GM23338 (cell line): ENCODE data around the gene INO80B. TPM values are rescaled to one million over a fixed set of nuclear protein-coding genes. Genes with fewer than 3 reads are reported as not detected.

ENCODE experiments used
- ATAC-seq: fragments of 200-7000 bp; cut with Tn5 transposase; 3 replicates; pipeline ENCODE4 v1.9.1; 2020
- DNase-seq: peaks from one replicate; pipeline ENCODE4 v3.0.0-alpha.2; 2015; ENCODE audit warnings: low spot score
- H2AFZ ChIP-seq: fragments of 200-600 bp; sonication (generic); 2 replicates; pipeline ENCODE4 v1.8.0; 2016; ENCODE audit warnings: antibody characterized with exemption, mild to moderate bottlenecking, moderate library complexity
- H3F3A ChIP-seq: fragments of 200-600 bp; sonication (generic); replicated peaks from 2 replicates; pipeline ENCODE4 v1.8.0; 2017; ENCODE audit warnings: antibody characterized with exemption, mixed run types, low read depth
- H3K27ac ChIP-seq: fragments of 200-600 bp; sonication (generic); 2 replicates; pipeline ENCODE4 v1.6.1; 2016; ENCODE audit warnings: low read depth
- H3K27me3 ChIP-seq: fragments of 200-600 bp; sonication (generic); 2 replicates; pipeline ENCODE4 v1.8.0; 2016; ENCODE audit warnings: mild to moderate bottlenecking, mixed run types, moderate library complexity; ENCODE audit not compliant: insufficient read depth
- H3K36me3 ChIP-seq: fragments of 200-600 bp; sonication (generic); 2 replicates; pipeline ENCODE4 v1.8.0; 2016; ENCODE audit warnings: mild to moderate bottlenecking; ENCODE audit not compliant: insufficient read depth
- H3K4me1 ChIP-seq: fragments of 200-600 bp; sonication (generic); 2 replicates; pipeline ENCODE4 v1.8.0; 2016; ENCODE audit warnings: mild to moderate bottlenecking, moderate library complexity; ENCODE audit not compliant: insufficient read depth
- H3K4me2 ChIP-seq: fragments of 200-600 bp; sonication (generic); 2 replicates; pipeline ENCODE4 v1.7.1; 2017; ENCODE audit warnings: mixed run types
- H3K4me3 ChIP-seq: fragments of 200-600 bp; sonication (generic); 2 replicates; pipeline ENCODE4 v1.6.1; 2016; ENCODE audit warnings: mixed run types
- H3K79me2 ChIP-seq: fragments of 200-600 bp; sonication (generic); replicated peaks from 2 replicates; pipeline ENCODE4 v1.8.0; 2017; ENCODE audit warnings: mild to moderate bottlenecking; ENCODE audit not compliant: insufficient read depth
- H3K9me2 ChIP-seq: fragments of 200-600 bp; sonication (generic); 2 replicates; pipeline ENCODE4 v1.8.0; 2017; ENCODE audit not compliant: insufficient read depth
- H4K20me1 ChIP-seq: fragments of 200-600 bp; sonication (generic); replicated peaks from 2 replicates; pipeline ENCODE4 v1.8.0; 2017; ENCODE audit warnings: mild to moderate bottlenecking; ENCODE audit not compliant: insufficient read depth
- H3K27ac Mint-ChIP-seq: 2 replicates; pipeline ENCODE4 v1.8.0; 2020; ENCODE audit warnings: inconsistent platforms, mild to moderate bottlenecking, moderate library complexity, mixed read lengths
- H3K27me3 Mint-ChIP-seq: 3 replicates; pipeline ENCODE4 v1.8.0; 2022; ENCODE audit warnings: low read depth, mild to moderate bottlenecking, moderate library complexity, mixed read lengths, inconsistent platforms; ENCODE audit not compliant: insufficient read depth, poor library complexity
- H3K36me3 Mint-ChIP-seq: 3 replicates; pipeline ENCODE4 v1.8.0; 2021; ENCODE audit warnings: low read depth, mild to moderate bottlenecking, inconsistent platforms, moderate library complexity, mixed read lengths
- H3K4me1 Mint-ChIP-seq: 3 replicates; pipeline ENCODE4 v1.8.0; 2020; ENCODE audit warnings: mild to moderate bottlenecking, inconsistent platforms, mixed read lengths
- H3K4me3 Mint-ChIP-seq: 3 replicates; pipeline ENCODE4 v1.8.0; 2021; ENCODE audit warnings: moderate library complexity, mild to moderate bottlenecking, inconsistent platforms, mixed read lengths
- H3K9me3 Mint-ChIP-seq: 3 replicates; pipeline ENCODE4 v1.8.0; 2020; ENCODE audit warnings: moderate library complexity, mild to moderate bottlenecking, inconsistent platforms, mixed read lengths
- CREB1 ChIP-seq: fragments of 250-450 bp; sonication (Bioruptor Pico); IDR thresholded peaks from 2 replicates; pipeline ENCODE4 v1.5.0; 2020; ENCODE audit warnings: low read depth, mild to moderate bottlenecking, moderate library complexity
- ETS1 ChIP-seq: IDR thresholded peaks from 2 replicates; pipeline ENCODE4 v1.6.1; 2016; ENCODE audit warnings: antibody characterized with exemption
- EZH2 ChIP-seq: fragments of 200-600 bp; sonication (generic); IDR thresholded peaks from one replicate; pipeline ENCODE4 v1.8.0; 2017; ENCODE audit warnings: antibody characterized with exemption, mild to moderate bottlenecking, low read depth; ENCODE audit not compliant: unreplicated experiment
- EZH2phosphoT487 ChIP-seq: fragments of 200-600 bp; sonication (generic); IDR thresholded peaks from one replicate; pipeline ENCODE4 v1.8.1; 2018; ENCODE audit warnings: antibody characterized with exemption; ENCODE audit not compliant: unreplicated experiment
- JUNB ChIP-seq: IDR thresholded peaks from one replicate; pipeline ENCODE4 v1.6.1; 2016; ENCODE audit warnings: antibody characterized with exemption; ENCODE audit not compliant: unreplicated experiment
- NANOG ChIP-seq: IDR thresholded peaks from 2 replicates; pipeline ENCODE4 v1.6.1; 2016; ENCODE audit warnings: antibody characterized with exemption, borderline replicate concordance
- POLR2AphosphoS5 ChIP-seq: IDR thresholded peaks from 2 replicates; pipeline ENCODE4 v1.6.1; 2016; ENCODE audit warnings: antibody characterized with exemption, low read depth
- REST ChIP-seq: IDR thresholded peaks from one replicate; pipeline ENCODE4 v1.6.1; 2018; ENCODE audit warnings: antibody characterized with exemption; ENCODE audit not compliant: unreplicated experiment
- STAT1 ChIP-seq: IDR thresholded peaks from one replicate; pipeline ENCODE4 v1.6.1; 2016; ENCODE audit warnings: antibody characterized with exemption; ENCODE audit not compliant: unreplicated experiment
- ZNF114 ChIP-seq: fragments of 250-450 bp; sonication (Bioruptor Pico); IDR thresholded peaks from 2 replicates; pipeline ENCODE4 v1.5.0; 2020; ENCODE audit warnings: mild to moderate bottlenecking, moderate library complexity
- ZNF331 ChIP-seq: fragments of 250-450 bp; sonication (Bioruptor Pico); IDR thresholded peaks from 2 replicates; pipeline ENCODE4 v1.5.0; 2020; ENCODE audit warnings: low read depth, mild to moderate bottlenecking, moderate library complexity
- polyA plus RNA-seq: library from polyadenylated mRNA; unstranded; fragments of >200 nt; fragmentation: Nextera tagmentation; extraction: Ambion mirVana; gene quantifications from 2 replicates; pipeline ENCODE4 v1.2.1, GENCODE V29; 2016
- total RNA-seq: library from RNA; depleted of rRNA; stranded (reverse); fragments of >200 nt; shearing (Covaris generic); gene quantifications from 2 replicates; pipeline ENCODE4 v1.2.3, GENCODE V29; 2014
- TF ChIP-seq, protein P1 (sequence below): fragments of 250-450 bp; sonication (Bioruptor Pico); IDR thresholded peaks from 2 replicates; pipeline ENCODE4 v1.5.0; 2020; ENCODE audit warnings: mild to moderate bottlenecking, moderate library complexity
- TF ChIP-seq, protein P2 (sequence below), 2 experiments: fragments of 200-600 bp in 1 of 2; sonication (generic) in 1 of 2; conservative IDR thresholded peaks; 2 replicates each; pipeline versions ENCODE4 v1.5.1 to v1.6.1; 2016 to 2017; ENCODE audit warnings: antibody characterized with exemption in 2 of 2, low read depth in 2 of 2, mild to moderate bottlenecking in 2 of 2, moderate library complexity in 1 of 2

Gene INO80B
- total and polyA plus RNA-seq, 2 experiments from 2014 or later = 5.1 to 21.8 TPM

DNA sequence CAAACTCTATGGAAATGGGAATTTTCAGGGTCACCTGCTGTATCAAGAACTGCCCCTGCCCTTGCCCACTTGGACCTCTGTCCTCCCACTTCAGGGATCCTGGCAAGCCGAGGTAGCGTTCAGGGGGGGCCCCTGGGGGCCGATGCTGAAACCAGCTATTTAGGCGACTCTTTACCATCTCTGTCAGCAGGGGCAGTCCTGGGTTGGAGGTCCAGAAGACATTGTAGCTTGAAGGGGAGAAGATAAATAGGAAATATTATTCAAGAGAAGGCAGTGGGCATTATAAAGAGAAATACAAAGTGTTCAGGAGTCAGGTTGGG, 7.9 kb downstream of the INO80B start:
- H3K27ac Mint-ChIP-seq = no peak overlapping the region
- TF ChIP-seq CREB1 (CRISPR knock-in tag) (no peak), ZNF331 (CRISPR knock-in tag) (no peak), NANOG (no peak), REST (no peak), EZH2phosphoT487 (no peak), EZH2 (no peak), POLR2AphosphoS5 (no peak), STAT1 (no peak), JUNB (no peak), ZNF114 (no peak), ETS1 (no peak)
- TF ChIP-seq, protein P1, sequence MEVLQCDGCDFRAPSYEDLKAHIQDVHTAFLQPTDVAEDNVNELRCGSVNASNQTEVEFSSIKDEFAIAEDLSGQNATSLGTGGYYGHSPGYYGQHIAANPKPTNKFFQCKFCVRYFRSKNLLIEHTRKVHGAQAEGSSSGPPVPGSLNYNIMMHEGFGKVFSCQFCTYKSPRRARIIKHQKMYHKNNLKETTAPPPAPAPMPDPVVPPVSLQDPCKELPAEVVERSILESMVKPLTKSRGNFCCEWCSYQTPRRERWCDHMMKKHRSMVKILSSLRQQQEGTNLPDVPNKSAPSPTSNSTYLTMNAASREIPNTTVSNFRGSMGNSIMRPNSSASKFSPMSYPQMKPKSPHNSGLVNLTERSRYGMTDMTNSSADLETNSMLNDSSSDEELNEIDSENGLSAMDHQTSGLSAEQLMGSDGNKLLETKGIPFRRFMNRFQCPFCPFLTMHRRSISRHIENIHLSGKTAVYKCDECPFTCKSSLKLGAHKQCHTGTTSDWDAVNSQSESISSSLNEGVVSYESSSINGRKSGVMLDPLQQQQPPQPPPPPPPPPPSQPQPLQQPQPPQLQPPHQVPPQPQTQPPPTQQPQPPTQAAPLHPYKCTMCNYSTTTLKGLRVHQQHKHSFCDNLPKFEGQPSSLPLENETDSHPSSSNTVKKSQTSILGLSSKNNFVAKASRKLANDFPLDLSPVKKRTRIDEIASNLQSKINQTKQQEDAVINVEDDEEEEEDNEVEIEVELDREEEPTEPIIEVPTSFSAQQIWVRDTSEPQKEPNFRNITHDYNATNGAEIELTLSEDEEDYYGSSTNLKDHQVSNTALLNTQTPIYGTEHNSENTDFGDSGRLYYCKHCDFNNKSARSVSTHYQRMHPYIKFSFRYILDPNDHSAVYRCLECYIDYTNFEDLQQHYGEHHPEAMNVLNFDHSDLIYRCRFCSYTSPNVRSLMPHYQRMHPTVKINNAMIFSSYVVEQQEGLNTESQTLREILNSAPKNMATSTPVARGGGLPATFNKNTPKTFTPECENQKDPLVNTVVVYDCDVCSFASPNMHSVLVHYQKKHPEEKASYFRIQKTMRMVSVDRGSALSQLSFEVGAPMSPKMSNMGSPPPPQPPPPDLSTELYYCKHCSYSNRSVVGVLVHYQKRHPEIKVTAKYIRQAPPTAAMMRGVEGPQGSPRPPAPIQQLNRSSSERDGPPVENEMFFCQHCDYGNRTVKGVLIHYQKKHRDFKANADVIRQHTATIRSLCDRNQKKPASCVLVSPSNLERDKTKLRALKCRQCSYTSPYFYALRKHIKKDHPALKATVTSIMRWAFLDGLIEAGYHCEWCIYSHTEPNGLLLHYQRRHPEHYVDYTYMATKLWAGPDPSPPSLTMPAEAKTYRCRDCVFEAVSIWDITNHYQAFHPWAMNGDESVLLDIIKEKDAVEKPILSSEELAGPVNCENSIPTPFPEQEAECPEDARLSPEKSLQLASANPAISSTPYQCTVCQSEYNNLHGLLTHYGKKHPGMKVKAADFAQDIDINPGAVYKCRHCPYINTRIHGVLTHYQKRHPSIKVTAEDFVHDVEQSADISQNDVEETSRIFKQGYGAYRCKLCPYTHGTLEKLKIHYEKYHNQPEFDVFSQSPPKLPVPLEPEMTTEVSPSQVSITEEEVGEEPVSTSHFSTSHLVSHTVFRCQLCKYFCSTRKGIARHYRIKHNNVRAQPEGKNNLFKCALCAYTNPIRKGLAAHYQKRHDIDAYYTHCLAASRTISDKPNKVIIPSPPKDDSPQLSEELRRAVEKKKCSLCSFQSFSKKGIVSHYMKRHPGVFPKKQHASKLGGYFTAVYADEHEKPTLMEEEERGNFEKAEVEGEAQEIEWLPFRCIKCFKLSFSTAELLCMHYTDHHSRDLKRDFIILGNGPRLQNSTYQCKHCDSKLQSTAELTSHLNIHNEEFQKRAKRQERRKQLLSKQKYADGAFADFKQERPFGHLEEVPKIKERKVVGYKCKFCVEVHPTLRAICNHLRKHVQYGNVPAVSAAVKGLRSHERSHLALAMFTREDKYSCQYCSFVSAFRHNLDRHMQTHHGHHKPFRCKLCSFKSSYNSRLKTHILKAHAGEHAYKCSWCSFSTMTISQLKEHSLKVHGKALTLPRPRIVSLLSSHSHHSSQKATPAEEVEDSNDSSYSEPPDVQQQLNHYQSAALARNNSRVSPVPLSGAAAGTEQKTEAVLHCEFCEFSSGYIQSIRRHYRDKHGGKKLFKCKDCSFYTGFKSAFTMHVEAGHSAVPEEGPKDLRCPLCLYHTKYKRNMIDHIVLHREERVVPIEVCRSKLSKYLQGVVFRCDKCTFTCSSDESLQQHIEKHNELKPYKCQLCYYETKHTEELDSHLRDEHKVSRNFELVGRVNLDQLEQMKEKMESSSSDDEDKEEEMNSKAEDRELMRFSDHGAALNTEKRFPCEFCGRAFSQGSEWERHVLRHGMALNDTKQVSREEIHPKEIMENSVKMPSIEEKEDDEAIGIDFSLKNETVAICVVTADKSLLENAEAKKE (CRISPR knock-in tag) = no peak
- TF ChIP-seq, protein P2, sequence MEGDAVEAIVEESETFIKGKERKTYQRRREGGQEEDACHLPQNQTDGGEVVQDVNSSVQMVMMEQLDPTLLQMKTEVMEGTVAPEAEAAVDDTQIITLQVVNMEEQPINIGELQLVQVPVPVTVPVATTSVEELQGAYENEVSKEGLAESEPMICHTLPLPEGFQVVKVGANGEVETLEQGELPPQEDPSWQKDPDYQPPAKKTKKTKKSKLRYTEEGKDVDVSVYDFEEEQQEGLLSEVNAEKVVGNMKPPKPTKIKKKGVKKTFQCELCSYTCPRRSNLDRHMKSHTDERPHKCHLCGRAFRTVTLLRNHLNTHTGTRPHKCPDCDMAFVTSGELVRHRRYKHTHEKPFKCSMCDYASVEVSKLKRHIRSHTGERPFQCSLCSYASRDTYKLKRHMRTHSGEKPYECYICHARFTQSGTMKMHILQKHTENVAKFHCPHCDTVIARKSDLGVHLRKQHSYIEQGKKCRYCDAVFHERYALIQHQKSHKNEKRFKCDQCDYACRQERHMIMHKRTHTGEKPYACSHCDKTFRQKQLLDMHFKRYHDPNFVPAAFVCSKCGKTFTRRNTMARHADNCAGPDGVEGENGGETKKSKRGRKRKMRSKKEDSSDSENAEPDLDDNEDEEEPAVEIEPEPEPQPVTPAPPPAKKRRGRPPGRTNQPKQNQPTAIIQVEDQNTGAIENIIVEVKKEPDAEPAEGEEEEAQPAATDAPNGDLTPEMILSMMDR (conservative IDR thresholded peaks at IDR 0.05; ENCODE audit: low read depth in 2 of 2) = no peak
- Histone ChIP-seq H3K4me1 (no peaks in the 10 kb centered on the region; the same call in 1 of the 2 replicates), H4K20me1 (peaks cover 4% of the 10 kb centered on the region; the same call in 1 of the 2 replicates), H3F3A (peaks cover 12% of the 10 kb centered on the region; the same call in 1 of the 2 replicates), H3K4me3 (no peak overlapping the region), H3K4me2 (no peak overlapping the region), H2AFZ (no peak overlapping the region), H3K9me2 (no peaks in the 10 kb centered on the region), H3K79me2 (peaks cover 15% of the 10 kb centered on the region), H3K27me3 (no peaks in the 10 kb centered on the region), H3K36me3 (no peaks in the 10 kb centered on the region; the same call in 1 of the 2 replicates), H3K27ac (no peak overlapping the region)
- peaks cover 21% of the 10 kb centered on the region for H3K27me3 Mint-ChIP-seq
- peaks cover 17% of the 10 kb centered on the region for H3K36me3 Mint-ChIP-seq
- DNase-seq (no peak), ATAC-seq (no peak)
- peaks cover 16% of the 10 kb centered on the region for H3K4me1 Mint-ChIP-seq
- peaks cover 2% of the 10 kb centered on the region; the same call in 2 of the 3 replicates for H3K9me3 Mint-ChIP-seq
- H3K4me3 Mint-ChIP-seq = peak overlapping the region; percentile 40; the same call in 1 of the 3 replicates
